Activated T-cell treated with anti-CD3 and anti-CD28 coated beads, Interleukin-2, amount 50 U/mL, for 72 hours (primary cell): ENCODE data around the gene PPP1R9A. TPM values are rescaled to one million over a fixed set of nuclear protein-coding genes. Genes with fewer than 3 reads are reported as not detected.
"Not testable (repeated sequence)": the region's sequence is repeated elsewhere in the genome, so short reads cannot be mapped to it uniquely, and the experiment has no call there.

Source experiments
- ATAC-seq, 2 donors: fragments of 150-1000 bp; cut with Tn5 transposase; replicated peaks in 1 of 2; 2 replicates each; pipeline ENCODE4 v1.10.0; 2021; ENCODE audit warnings: moderate library complexity in 2 of 2, mild to moderate bottlenecking in 1 of 2
- DNase-seq, 2 donors: peaks; one replicate each; pipeline ENCODE4 v3.0.0; 2021 to 2022; ENCODE audit warnings: mixed read lengths in 1 of 2
- H3K27ac Mint-ChIP-seq: one replicate; pipeline ENCODE4 v1.8.0; 2022; ENCODE audit warnings: mild to moderate bottlenecking, moderate library complexity, mixed read lengths
- H3K27me3 Mint-ChIP-seq: one replicate; pipeline ENCODE4 v1.8.0; 2022; ENCODE audit warnings: low read depth, mixed read lengths
- H3K36me3 Mint-ChIP-seq, 2 donors: one replicate each; pipeline ENCODE4 v1.8.0; 2022; ENCODE audit warnings: mixed read lengths in 2 of 2, mild to moderate bottlenecking in 1 of 2; ENCODE audit not compliant: insufficient read depth in 2 of 2
- H3K4me1 Mint-ChIP-seq: one replicate; pipeline ENCODE4 v1.8.0; 2022; ENCODE audit warnings: low read depth, mixed read lengths
- H3K4me3 Mint-ChIP-seq, 2 donors: one replicate each; pipeline ENCODE4 v1.8.0; 2022; ENCODE audit warnings: mild to moderate bottlenecking in 2 of 2, mixed read lengths in 2 of 2, moderate library complexity in 2 of 2
- H3K9me3 Mint-ChIP-seq, 2 donors: one replicate each; pipeline ENCODE4 v1.8.0; 2022; ENCODE audit warnings: mixed read lengths in 2 of 2
- total RNA-seq, 2 donors: library from RNA; stranded (reverse); gene quantifications; one replicate each; pipeline ENCODE4 v1.2.3, GENCODE V29; 2022

PPP1R9A gene
- total RNA-seq, 2 donors from 2014 or later = 0.02 to 0.19 TPM

- H3K4me1 Mint-ChIP-seq = no peaks in the 10 kb centered on the region
- no peaks in the 10 kb centered on the region for H3K36me3 Mint-ChIP-seq
- ATAC-seq (no peak), DNase-seq (no peak)
- H3K4me3 Mint-ChIP-seq = no peak overlapping the region
- no peaks in the 10 kb centered on the region for H3K9me3 Mint-ChIP-seq
- H3K27me3 Mint-ChIP-seq = no peaks in the 10 kb centered on the region
- H3K27ac Mint-ChIP-seq = no peak overlapping the region
Observed at GRCh38 chr7:95001815-95002561, 94.6 kb downstream of the PPP1R9A start.

GRCh38 chr7:95002775-95003174 is 95.4 kb downstream of the PPP1R9A start:
- DNase-seq (no peak), ATAC-seq (no peak)
- H3K4me1 Mint-ChIP-seq = no peaks in the 10 kb centered on the region
- no peaks in the 10 kb centered on the region for H3K9me3 Mint-ChIP-seq
- H3K27me3 Mint-ChIP-seq = no peaks in the 10 kb centered on the region
- no peak overlapping the region for H3K27ac Mint-ChIP-seq
- H3K4me3 Mint-ChIP-seq = no peak overlapping the region
- no peaks in the 10 kb centered on the region for H3K36me3 Mint-ChIP-seq

- no peaks in the 10 kb centered on the region for H3K36me3 Mint-ChIP-seq
- no peaks in the 10 kb centered on the region for H3K4me1 Mint-ChIP-seq
- H3K9me3 Mint-ChIP-seq = no peaks in the 10 kb centered on the region
- H3K27me3 Mint-ChIP-seq = no peaks in the 10 kb centered on the region
- H3K27ac Mint-ChIP-seq = no peak overlapping the region
- ATAC-seq (no peak), DNase-seq (no peak)
- no peak overlapping the region for H3K4me3 Mint-ChIP-seq
Observed at GRCh38 chr7:95004618-95005247, 97.3 kb downstream of the PPP1R9A start.

GRCh38 chr7:95006010-95006409 is 98.6 kb downstream of the PPP1R9A start:
- H3K36me3 Mint-ChIP-seq = no peaks in the 10 kb centered on the region
- no peak overlapping the region for H3K4me3 Mint-ChIP-seq
- H3K4me1 Mint-ChIP-seq = no peaks in the 10 kb centered on the region
- no peaks in the 10 kb centered on the region for H3K27me3 Mint-ChIP-seq
- no peaks in the 10 kb centered on the region for H3K9me3 Mint-ChIP-seq
- DNase-seq (no peak), ATAC-seq (no peak)
- H3K27ac Mint-ChIP-seq = no peak overlapping the region

- H3K4me1 Mint-ChIP-seq = not testable (repeated sequence)
Observed at GRCh38 chr7:95008773-95009172, 101.4 kb downstream of the PPP1R9A start.

GRCh38 chr7:95011146-95011928 is 103.9 kb downstream of the PPP1R9A start:
- H3K4me1 Mint-ChIP-seq = no peaks in the 10 kb centered on the region
- H3K9me3 Mint-ChIP-seq = no peaks in the 10 kb centered on the region
- ATAC-seq (no peak), DNase-seq (no peak)
- no peak overlapping the region for H3K27ac Mint-ChIP-seq
- H3K36me3 Mint-ChIP-seq = no peaks in the 10 kb centered on the region
- no peaks in the 10 kb centered on the region for H3K27me3 Mint-ChIP-seq
- H3K4me3 Mint-ChIP-seq = no peak overlapping the region

More at GRCh38 chr7:95008773-95009172, 101.4 kb downstream of the PPP1R9A start:
- DNase-seq, ATAC-seq, H3K27ac Mint-ChIP-seq, H3K27me3 Mint-ChIP-seq, H3K9me3 Mint-ChIP-seq, H3K36me3 Mint-ChIP-seq, H3K4me3 Mint-ChIP-seq: not testable (repeated sequence)

- Mint-ChIP-seq H3K4me3 (no peak overlapping the region), H3K4me1 (no peaks in the 10 kb centered on the region), H3K27ac (no peak overlapping the region), H3K9me3 (no peaks in the 10 kb centered on the region), H3K27me3 (no peaks in the 10 kb centered on the region), H3K36me3 (no peaks in the 10 kb centered on the region)
- no peak for ATAC-seq
- DNase-seq = no peak
Observed at GRCh38 chr7:95011995-95012394, 104.6 kb downstream of the PPP1R9A start.

GRCh38 chr7:95018021-95018420 is 110.6 kb downstream of the PPP1R9A start:
- Mint-ChIP-seq H3K9me3 (peaks cover 0 to 3% of the 10 kb centered on the region in 2 donors), H3K27ac (no peak overlapping the region), H3K36me3 (no peaks in the 10 kb centered on the region), H3K4me3 (no peak overlapping the region), H3K4me1 (no peaks in the 10 kb centered on the region), H3K27me3 (no peaks in the 10 kb centered on the region)
- no peak for ATAC-seq
- no peak for DNase-seq

- H3K9me3 Mint-ChIP-seq = peaks cover 8 to 10% of the 10 kb centered on the region in 2 donors
- no peaks in the 10 kb centered on the region for H3K4me1 Mint-ChIP-seq
- no peak overlapping the region for H3K4me3 Mint-ChIP-seq
- H3K27ac Mint-ChIP-seq = no peak overlapping the region
- DNase-seq (no peak), ATAC-seq (no peak)
- H3K27me3 Mint-ChIP-seq = no peaks in the 10 kb centered on the region
- H3K36me3 Mint-ChIP-seq = peaks cover 2 to 4% of the 10 kb centered on the region in 2 donors
Observed at GRCh38 chr7:95026018-95026417, 118.6 kb downstream of the PPP1R9A start.

- ATAC-seq = no peak
- no peak overlapping the region for H3K4me3 Mint-ChIP-seq
- H3K27ac Mint-ChIP-seq = no peak overlapping the region
Observed at GRCh38 chr7:95026421-95027072, 119.2 kb downstream of the PPP1R9A start.

GRCh38 chr7:95027234-95027872 is 120.0 kb downstream of the PPP1R9A start:
- ATAC-seq = no peak
- Mint-ChIP-seq H3K4me3 (no peak overlapping the region), H3K27ac (no peak overlapping the region)

More at GRCh38 chr7:95026421-95027072, 119.2 kb downstream of the PPP1R9A start:
- peaks cover 2 to 4% of the 10 kb centered on the region in 2 donors for H3K36me3 Mint-ChIP-seq
- H3K4me1 Mint-ChIP-seq = no peaks in the 10 kb centered on the region
- H3K27me3 Mint-ChIP-seq = no peaks in the 10 kb centered on the region
- H3K9me3 Mint-ChIP-seq = peaks cover 8 to 10% of the 10 kb centered on the region in 2 donors
- DNase-seq = no peak

GRCh38 chr7:95028683-95029082 is 121.3 kb downstream of the PPP1R9A start:
- Mint-ChIP-seq H3K9me3 (peaks cover 7 to 8% of the 10 kb centered on the region in 2 donors), H3K4me1 (no peaks in the 10 kb centered on the region), H3K27me3 (no peaks in the 10 kb centered on the region), H3K4me3 (no peak overlapping the region), H3K27ac (no peak overlapping the region), H3K36me3 (peaks cover 2 to 4% of the 10 kb centered on the region in 2 donors)
- no peak for DNase-seq
- ATAC-seq = no peak

More at GRCh38 chr7:95027234-95027872, 120.0 kb downstream of the PPP1R9A start:
- peaks cover 2 to 4% of the 10 kb centered on the region in 2 donors for H3K36me3 Mint-ChIP-seq
- H3K9me3 Mint-ChIP-seq = peaks cover 7 to 8% of the 10 kb centered on the region in 2 donors
- H3K27me3 Mint-ChIP-seq = no peaks in the 10 kb centered on the region
- H3K4me1 Mint-ChIP-seq = no peaks in the 10 kb centered on the region
- DNase-seq = no peak
